Measurements from ENCODE around the gene SYTL2.

DNA sequence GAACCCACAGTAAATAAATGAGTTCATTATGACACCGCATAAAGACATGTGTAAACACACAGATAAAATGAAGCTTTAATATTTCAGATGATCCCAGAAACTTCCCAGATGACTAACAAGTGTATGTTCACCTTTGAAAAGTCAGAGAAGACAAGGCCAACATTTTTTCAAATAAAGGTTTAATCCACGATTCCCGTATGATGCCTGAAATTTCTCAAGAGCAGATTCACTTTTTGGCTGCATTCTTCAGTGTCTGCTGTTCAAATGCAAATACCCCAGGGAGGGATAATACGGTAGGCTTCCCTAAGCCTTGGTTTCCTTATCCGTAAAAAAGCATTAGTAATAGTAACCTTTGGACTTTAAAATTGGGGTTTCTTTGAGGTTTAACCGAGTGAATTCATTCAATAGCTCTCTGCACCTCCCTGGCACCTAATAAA is 62.5 kb downstream of the SYTL2 start:
- TF ChIP-seq CTCF (IDR thresholded peaks at IDR 0.05): no peak
- no peak for TF ChIP-seq POLR2A (IDR thresholded peaks at IDR 0.05)

All from right lobe of liver (tissue), 4 donors.